NCI-H82 treated with DMSO at 0.1 percent for 48 hours (cell line): Measurements from ENCODE around the gene NEUROD2.
"Not testable (repeated sequence)": the region's sequence is repeated elsewhere in the genome, so short reads cannot be mapped to it uniquely, and the experiment has no call there.

Experiments used
- DNase-seq: peaks from one replicate; lab custom pipeline; 2025; ENCODE audit not compliant: unreplicated experiment; lab: John Stamatoyannopoulos, UW

Gene NEUROD2

GRCh38 chr17:39602533-39603303 is 5.0 kb downstream of the NEUROD2 start:
- DNase-seq = no peak

DNA sequence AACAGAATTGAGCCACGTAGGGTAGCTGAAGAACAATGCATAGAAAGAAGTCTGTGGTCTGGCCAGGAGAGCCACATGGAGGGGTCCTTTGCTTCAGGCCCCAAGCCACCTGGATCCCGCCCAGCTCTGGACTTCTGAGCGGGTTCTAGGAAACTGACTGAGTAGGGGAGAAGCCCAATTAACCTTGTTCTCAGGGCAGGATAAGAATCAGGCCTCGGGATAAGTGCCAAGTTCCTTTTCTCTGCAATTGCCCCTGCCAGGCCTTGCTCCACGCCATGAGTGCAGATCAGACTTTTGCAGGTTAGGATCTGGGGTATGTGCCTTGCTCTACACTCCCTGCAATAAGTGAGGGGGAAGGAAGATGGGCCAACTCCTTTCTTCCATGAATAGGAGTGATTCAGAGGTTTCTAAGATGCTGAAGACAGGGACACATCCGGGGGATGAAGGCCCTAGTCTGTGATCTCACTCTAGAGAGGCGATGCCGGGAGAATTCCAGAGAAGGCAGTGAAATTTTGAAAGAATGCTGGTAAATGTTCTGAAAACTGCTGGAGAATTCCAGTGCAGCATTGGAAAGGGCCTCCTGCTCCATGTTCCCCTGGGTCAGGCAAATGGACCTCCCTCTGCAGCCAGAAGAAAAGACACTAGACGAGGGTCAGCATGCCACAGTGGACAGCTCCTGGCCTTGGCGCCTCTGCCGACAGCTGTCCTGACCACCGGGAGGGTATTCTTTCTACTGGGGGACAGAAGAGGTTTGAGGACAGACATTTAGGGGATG is 5.8 kb downstream of the NEUROD2 start:
- no peak for DNase-seq

DNA sequence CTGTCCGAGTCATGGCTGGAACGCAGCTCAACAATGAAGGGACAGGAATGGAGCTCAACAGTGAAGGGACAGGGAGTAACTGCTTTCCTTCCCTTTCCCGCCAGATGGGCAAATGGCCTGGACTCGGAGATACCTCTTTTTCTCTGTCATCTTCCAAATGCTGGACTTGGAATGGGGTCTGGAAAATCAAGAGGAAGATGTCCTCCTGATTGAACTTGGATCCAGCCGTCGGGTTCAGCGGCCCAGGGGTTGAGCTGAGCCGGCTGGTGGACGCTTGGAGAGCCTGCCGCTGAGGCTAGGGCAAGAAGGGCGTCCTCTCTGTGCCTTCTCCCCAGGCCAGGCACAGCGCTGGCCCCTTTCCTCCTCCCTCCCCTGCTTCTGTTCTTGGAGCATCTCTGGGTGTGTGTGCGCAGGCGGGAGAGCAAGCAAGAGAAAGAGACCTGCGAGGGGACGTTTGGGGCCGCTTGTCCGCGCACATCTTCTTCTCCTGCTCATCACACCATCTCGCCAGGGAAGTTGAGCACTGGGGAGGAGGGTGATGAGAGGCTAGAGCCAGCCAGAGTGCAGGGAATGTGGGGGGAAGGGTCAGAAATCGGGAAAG is 6.6 kb downstream of the NEUROD2 start:
- no peak for DNase-seq

DNA sequence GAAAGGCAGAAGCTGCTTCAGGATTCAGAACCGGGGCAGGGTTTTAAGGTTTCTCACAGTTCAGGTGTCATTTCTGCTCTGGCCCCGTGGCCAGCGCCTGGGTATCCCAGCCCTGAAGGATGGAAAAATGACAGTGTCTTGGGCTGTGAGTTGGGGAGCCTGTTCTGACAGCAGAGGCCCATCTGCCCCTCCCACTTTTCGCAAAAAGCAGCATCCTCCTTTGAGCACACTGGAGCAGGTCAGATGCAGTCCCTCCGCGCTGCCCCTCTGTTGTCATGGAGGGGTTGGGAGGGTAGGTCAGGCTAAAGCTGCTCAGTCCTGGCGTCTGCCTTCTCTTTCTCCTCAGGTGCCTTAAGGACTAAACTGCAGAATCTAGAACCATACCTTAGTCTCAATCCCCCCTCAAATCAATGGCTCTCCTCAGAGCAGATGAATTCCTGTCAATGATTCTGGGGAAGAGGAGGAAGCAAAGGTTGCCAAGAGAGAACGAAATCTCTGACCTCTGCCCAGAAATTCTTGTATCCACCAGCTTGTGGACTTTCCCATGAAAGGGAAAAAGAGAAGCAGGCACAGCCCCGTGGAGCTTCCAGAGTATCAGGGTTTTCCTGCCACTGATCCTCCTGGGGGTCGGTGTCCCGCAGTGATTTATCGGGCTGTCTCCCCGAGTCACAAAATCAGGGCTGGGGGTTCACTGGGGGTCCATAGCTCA is 7.3 kb downstream of the NEUROD2 start:
- no peak for DNase-seq

- DNase-seq = no peak
Measured at GRCh38 chr17:39599665-39600231, 8.0 kb downstream of the NEUROD2 start.

DNA sequence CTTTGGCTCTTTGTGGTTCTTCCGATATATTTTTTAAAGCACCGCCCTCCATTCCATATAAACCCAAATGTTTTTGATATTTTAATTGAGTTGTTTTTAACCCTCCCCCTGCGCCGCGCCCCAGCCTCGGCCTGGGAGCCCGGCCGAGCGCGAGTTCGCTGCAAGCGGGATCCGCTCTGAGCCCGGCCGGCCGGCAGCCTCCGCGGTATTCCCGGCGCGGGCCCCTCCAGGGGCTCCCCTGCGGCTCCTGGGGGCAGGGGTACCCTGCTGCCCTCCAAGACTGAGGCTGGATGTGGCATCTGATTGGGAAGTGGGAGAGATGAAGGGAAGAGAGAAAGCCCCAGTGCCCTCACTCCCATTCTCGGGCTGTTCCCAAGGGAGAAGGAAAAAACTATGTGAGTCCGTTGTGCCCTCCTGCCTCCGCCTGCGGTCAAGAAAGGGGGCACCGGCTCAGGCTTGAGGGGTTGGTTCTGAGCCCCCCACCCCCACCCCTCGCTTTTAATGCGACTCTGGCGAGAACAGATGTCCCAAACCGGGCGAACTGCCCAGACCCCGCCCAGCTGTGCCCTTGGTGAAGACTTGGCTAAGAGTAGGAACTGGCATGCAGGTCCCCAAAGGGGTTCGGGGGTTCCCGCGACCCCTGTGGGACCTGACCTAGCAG is 8.6 kb downstream of the NEUROD2 start:
- DNase-seq = no peak

- no peak for DNase-seq
Measured at GRCh38 chr17:39598630-39599003, 9.1 kb downstream of the NEUROD2 start.

DNA sequence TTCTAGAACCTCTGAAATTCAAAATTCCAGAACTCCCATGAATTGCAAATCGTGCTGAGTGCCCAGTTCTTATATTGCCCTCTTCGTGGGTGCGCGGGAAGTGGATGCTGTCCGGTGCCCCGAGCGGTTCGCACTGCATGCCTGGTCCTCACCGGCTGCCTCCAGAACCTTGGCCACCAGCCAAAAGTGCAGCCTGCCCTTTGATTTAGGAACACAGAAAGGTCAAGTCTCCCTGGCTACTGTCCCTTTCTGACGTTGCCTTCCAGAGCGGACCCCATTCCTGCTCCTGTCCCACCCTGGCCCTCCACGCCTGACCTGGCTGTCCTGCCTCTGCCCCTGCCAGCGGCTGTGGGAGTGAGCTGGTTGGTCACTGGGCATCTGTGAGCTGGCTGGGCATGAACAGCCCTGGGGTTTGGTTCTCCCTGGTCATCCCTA is 9.7 kb downstream of the NEUROD2 start:
- no peak for DNase-seq

GRCh38 chr17:39597372-39598046 is 10.2 kb downstream of the NEUROD2 start:
- no peak for DNase-seq

DNA sequence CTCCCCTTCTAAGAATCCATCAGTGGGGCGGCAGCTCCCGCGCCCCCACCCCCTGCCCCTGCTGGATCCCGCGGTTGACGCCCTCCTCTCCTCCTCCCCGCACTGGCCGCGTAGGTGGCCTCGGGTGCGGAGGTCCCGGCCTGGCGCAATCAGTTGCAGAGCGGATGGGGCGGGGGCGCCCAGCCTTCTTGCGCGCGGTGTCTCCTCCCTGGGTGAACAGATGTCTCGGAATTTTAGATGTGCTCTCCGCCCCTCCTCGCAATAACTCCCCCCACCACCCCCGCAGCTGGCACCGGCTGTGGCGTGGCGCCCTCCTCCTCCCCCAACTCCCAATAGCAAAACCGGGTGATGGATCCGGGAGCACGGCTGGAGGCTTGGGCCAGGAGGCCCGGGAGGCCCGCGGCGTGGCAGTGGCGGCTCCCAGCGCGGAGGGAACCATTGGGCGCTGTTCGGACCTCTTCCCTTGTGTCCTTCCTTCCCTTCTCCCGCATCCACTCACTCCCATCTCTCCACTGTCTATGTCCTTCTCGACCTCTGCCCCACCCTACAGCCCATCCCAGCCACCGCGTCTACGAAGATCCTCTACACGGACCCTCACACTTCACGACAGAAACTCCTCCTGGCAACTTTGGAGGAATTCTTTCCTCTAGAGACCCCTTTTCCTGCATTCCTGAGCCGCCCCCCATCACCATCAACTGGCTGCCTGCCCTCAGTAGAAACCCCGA is 11.0 kb downstream of the NEUROD2 start:
- DNase-seq = no peak

- no peak for DNase-seq
Measured at GRCh38 chr17:39595928-39596510, 11.7 kb downstream of the NEUROD2 start.

GRCh38 chr17:39595294-39595693 is 12.4 kb downstream of the NEUROD2 start:
- no peak for DNase-seq

DNA sequence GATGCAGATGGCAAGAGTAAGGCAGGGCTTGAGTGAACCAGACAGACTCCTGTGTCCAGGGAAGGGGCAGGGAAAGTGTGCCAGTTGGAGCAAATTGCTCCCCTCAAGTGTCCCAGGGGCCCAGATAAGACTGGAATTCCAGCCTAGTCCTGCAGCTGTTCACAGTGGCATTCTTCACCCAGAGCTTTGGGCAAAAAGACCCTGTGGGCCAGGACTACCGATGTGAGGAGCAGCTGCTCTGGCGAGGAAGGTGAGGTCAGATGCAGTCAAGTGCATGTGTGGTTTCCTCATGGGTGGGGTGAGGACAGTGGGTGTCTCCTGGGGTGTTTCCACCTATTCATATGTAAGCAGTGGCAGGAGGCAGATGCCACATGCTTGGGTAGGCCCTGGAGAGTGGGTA is 14.3 kb downstream of the NEUROD2 start:
- DNase-seq = no peak

DNA sequence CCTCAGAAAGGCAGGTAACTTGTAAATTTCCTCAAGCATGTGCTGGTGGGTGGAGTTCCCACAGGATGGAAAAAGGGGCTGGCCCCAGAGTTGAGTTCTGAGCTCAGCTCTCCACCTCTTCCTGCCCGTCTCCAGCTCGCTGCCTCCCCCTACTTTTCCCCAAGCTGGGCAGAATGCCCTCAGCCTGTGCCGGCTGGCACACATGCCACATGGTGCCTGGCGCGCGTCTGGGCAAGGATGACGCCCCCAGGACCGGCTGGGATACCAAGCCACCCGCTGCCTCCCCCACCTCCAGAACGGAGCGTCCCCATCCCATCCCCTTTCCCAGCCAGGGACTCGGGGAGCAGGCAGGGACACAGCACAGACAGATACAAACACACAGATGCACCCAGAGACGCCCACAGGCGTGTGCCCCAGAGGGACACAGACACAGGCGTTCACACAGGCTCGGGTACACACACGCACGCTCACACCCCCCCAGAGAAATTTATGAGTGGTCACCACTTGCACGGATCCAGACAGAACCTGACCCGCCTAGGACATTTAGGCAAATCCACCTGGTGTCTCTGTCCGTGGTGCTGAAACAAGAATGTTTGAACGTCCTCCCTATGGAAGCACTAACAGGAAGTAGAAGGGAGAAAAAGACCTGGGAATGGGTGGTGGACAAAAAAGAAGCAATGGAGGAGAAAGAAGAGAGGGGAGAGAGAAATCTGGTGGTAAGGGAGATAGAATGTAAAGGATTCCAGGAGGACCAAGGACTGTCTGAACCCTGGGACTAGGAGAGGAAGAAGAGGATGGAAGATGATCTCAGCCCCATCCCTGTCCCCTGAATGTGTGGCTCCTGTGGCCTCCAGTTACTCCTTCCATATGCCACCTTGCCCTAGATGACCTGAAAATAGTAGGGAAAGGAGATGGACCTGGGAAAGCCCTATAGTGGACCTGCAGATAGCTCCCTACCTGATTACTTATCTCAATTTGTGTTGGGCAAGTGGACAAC is 15.5 kb downstream of the NEUROD2 start:
- no peak for DNase-seq

- not testable (repeated sequence) for DNase-seq
Measured at GRCh38 chr17:39590180-39590579, 17.5 kb downstream of the NEUROD2 start.

- no peak for DNase-seq
Measured at GRCh38 chr17:39582658-39583057, 25.1 kb downstream of the NEUROD2 start.

DNA sequence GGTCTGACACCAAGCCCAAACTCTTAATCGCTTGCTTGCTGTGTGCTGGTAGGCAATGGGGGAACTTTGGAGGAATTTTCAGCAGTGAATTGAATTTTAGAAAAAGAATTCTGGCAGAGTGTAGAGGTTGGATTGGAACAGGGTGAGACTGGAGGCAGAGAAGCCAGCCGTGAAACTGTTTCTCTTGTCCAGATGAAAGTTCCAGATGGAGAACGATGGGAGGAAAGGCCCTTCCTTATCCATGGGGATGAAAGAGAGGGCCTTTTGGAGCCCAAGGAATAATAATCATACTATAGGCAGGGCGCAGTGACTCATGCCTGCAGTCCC is 26.0 kb downstream of the NEUROD2 start:
- no peak for DNase-seq
